Measurements from ENCODE around the gene THEMIS2. TPM values are rescaled to one million over a fixed set of nuclear protein-coding genes. Genes with fewer than 3 reads are reported as not detected.

THEMIS2 gene
- total and polyA plus RNA-seq, 2 of the 13 experiments (the other 11 are each of a cell fraction or from before 2014, with no cell fraction given) = 0.38 to 1.5 TPM

DNA sequence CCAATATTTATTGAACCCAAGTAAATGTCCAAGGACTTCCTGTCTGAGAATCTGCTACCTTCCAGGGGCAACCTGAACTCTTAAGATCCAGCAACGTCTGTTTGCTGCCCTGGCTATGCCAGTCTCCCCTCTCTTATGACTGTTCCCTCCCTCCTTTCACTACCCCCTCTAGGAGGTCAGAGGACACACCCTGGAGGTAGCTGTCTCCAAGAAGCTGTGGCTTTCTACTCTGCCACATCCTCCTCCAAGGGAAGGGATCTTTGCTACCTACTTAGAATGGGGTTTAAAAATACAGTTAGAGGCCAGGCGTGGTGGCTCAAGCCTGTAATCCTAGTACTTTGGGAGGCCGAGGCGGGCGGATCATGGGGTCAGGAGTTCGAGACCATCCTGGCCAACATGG lies 58.8 kb downstream of the THEMIS2 start:
- no peak overlapping the region for H2AFZ ChIP-seq (ENCODE audit: low read length)
- no peak for DNase-seq (ENCODE audit: low spot score)
- H3K4me1 ChIP-seq (ENCODE audit: insufficient read depth, low read length) = peaks cover 40% of the 10 kb centered on the region
- intact Hi-C loops (cut with micrococcal nuclease; ENCODE audit: unreplicated experiment) = no loop called here
- no peak overlapping the region for H3K27ac ChIP-seq (ENCODE audit: extremely low read length, insufficient read depth, low read length)
- no peak overlapping the region for H3K4me3 ChIP-seq (replicated peaks in 1 of 3; ENCODE audit: insufficient read depth in 1 of 3, low read depth in 2 of 3, low read length in 3 of 3)
- H3K9me3 ChIP-seq (ENCODE audit: low read length) = no peaks in the 10 kb centered on the region
- no peak for TF ChIP-seq RAD51 (IDR thresholded peaks at IDR 0.05; ENCODE audit: borderline replicate concordance)
- no peak for TF ChIP-seq SIX4 (CRISPR knock-in tag; IDR thresholded peaks at IDR 0.05)
- no peak for TF ChIP-seq HNRNPL (IDR thresholded peaks at IDR 0.05; ENCODE audit: low read depth, low read length)
- no peak for TF ChIP-seq MAFG (CRISPR knock-in tag; IDR thresholded peaks at IDR 0.05)
- TF ChIP-seq, protein P1, sequence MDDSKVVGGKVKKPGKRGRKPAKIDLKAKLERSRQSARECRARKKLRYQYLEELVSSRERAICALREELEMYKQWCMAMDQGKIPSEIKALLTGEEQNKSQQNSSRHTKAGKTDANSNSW (CRISPR knock-in tag; IDR thresholded peaks at IDR 0.05; ENCODE audit: borderline replicate concordance) = no peak
- no peak for TF ChIP-seq MAFF (IDR thresholded peaks at IDR 0.05; ENCODE audit: low read depth, low read length)
- no peak for TF ChIP-seq CCAR2 (optimal IDR thresholded peaks at IDR 0.05; ENCODE audit: low read depth, low read length)
- TF ChIP-seq, protein P2, sequence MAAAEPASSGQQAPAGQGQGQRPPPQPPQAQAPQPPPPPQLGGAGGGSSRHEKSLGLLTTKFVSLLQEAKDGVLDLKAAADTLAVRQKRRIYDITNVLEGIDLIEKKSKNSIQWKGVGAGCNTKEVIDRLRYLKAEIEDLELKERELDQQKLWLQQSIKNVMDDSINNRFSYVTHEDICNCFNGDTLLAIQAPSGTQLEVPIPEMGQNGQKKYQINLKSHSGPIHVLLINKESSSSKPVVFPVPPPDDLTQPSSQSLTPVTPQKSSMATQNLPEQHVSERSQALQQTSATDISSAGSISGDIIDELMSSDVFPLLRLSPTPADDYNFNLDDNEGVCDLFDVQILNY (CRISPR knock-in tag; conservative IDR thresholded peaks at IDR 0.05) = no peak
- TF ChIP-seq GPN1 (CRISPR knock-in tag; IDR thresholded peaks at IDR 0.05; ENCODE audit: borderline replicate concordance) = no peak
- no peak for TF ChIP-seq EP300 (IDR thresholded peaks at IDR 0.05; ENCODE audit: low read depth in 2 of 2, low read length in 2 of 2)
- no peak for TF ChIP-seq EP300 (CRISPR knock-in tag; IDR thresholded peaks at IDR 0.05; ENCODE audit: borderline replicate concordance)
- TF ChIP-seq, protein P3, sequence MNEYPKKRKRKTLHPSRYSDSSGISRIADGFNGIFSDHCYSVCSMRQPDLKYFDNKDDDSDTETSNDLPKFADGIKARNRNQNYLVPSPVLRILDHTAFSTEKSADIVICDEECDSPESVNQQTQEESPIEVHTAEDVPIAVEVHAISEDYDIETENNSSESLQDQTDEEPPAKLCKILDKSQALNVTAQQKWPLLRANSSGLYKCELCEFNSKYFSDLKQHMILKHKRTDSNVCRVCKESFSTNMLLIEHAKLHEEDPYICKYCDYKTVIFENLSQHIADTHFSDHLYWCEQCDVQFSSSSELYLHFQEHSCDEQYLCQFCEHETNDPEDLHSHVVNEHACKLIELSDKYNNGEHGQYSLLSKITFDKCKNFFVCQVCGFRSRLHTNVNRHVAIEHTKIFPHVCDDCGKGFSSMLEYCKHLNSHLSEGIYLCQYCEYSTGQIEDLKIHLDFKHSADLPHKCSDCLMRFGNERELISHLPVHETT (CRISPR knock-in tag; conservative IDR thresholded peaks at IDR 0.05) = no peak
- no peak for TF ChIP-seq ZNF616 (CRISPR knock-in tag; IDR thresholded peaks at IDR 0.05; ENCODE audit: low read depth)
- TF ChIP-seq, protein P4, sequence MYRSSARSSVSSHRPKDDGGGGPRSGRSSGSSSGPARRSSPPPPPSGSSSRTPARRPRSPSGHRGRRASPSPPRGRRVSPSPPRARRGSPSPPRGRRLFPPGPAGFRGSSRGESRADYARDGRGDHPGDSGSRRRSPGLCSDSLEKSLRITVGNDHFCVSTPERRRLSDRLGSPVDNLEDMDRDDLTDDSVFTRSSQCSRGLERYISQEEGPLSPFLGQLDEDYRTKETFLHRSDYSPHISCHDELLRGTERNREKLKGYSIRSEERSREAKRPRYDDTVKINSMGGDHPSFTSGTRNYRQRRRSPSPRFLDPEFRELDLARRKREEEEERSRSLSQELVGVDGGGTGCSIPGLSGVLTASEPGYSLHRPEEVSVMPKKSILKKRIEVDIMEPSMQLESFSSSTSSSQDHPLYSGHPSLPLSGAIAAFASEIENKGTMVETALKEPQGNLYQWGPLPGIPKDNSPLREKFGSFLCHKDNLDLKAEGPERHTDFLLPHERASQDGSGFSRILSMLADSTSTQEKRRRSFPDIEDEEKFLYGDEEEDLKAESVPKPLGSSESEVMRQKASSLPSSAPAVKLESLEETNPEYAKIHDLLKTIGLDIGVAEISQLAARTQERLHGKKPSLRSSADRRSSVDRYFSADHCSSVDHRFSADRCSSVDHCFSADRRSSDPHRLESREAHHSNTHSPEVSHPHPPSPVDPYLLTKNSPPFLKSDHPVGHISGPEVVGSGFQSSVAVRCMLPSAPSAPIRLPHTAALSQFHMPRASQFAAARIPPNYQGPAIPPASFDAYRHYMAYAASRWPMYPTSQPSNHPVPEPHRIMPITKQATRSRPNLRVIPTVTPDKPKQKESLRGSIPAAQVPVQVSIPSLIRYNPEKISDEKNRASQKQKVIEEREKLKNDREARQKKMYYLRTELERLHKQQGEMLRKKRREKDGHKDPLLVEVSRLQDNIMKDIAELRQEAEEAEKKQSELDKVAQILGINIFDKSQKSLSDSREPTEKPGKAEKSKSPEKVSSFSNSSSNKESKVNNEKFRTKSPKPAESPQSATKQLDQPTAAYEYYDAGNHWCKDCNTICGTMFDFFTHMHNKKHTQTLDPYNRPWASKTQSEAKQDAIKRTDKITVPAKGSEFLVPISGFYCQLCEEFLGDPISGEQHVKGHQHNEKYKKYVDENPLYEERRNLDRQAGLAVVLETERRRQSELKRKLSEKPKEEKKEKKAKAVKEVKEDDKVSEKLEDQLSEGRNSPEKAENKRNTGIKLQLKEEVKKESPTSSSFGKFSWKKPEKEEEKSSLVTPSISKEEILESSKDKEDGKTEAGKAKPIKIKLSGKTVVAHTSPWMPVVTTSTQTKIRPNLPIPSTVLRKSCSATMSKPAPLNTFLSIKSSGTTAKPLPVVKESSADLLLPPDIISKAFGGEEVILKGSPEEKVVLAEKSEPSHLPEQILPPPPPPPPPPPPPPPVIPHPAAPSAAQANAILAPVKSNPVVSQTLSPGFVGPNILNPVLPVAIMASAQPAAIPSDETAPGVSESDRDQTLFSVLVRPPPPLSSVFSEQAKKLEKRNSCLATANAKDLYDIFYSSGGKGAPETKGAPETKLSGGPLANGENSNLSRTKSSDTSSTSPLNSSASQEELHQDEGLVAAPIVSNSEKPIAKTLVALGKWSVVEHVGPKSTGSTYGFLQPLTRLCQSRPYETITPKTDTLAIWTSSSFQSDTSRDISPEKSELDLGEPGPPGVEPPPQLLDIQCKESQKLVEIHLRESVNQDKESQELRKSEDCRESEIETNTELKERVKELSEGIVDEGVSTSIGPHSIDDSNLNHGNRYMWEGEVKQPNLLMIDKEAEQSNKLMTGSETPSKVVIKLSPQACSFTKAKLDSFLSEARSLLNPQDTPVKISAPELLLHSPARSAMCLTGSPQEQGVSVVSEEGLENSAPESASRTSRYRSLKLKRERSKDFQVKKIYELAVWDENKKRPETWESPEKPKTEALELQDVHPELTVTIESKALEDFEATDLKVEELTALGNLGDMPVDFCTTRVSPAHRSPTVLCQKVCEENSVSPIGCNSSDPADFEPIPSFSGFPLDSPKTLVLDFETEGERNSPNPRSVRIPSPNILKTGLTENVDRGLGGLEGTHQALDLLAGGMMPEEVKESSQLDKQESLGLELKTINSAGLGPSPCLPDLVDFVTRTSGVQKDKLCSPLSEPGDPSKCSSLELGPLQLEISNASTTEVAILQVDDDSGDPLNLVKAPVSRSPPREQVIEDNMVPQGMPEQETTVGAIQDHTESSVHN (CRISPR knock-in tag; IDR thresholded peaks at IDR 0.05) = no peak
- H3K36me3 ChIP-seq (replicated peaks in 1 of 2; ENCODE audit: control insufficient read depth in 1 of 2, insufficient read depth in 2 of 2, low read length in 2 of 2) = no peaks in the 10 kb centered on the region
- in situ Hi-C loops (cut with HindIII; ENCODE audit: extremely low pct_ligation_motif_present, low pct_unique_long_range_greater_than_20kb) = loop anchor here (10.0 kb wide), 1 partner anchor 76 kb away; no protein-coding TSS in a partner anchor
- ChIA-PET POLR2A (no interaction called here), CTCF (ENCODE audit: low intra/inter-chr PET ratio, low total read pairs) (no interaction called here)
- H3K79me2 ChIP-seq (ENCODE audit: insufficient read depth, low read length) = no peaks in the 10 kb centered on the region
- WGBS (ENCODE audit: low lambda C conversion rate) = 74% methylated on average over 6 of the region's 6 CpGs
- BruUV-seq (replicated peaks) = no TSS peak
- no peak overlapping the region for H3K9ac ChIP-seq (ENCODE audit: insufficient read depth, low read depth, low read length)
- no peaks in the 10 kb centered on the region for H3K27me3 ChIP-seq (ENCODE audit: control insufficient read depth in 1 of 2, insufficient read depth in 2 of 2, low read length in 2 of 2)
- no peak for ATAC-seq
- H4K20me1 ChIP-seq (ENCODE audit: insufficient read depth, low read length) = no peaks in the 10 kb centered on the region
- no peak overlapping the region for H3K4me2 ChIP-seq (ENCODE audit: low read depth, low read length)
- no peak for FAIRE-seq

Measured in HepG2 (cell line).